ENCODE measurements around the gene PDPR.
"Not testable (repeated sequence)": the region's sequence is repeated elsewhere in the genome, so short reads cannot be mapped to it uniquely, and the experiment has no call there.

Gene PDPR

DNA sequence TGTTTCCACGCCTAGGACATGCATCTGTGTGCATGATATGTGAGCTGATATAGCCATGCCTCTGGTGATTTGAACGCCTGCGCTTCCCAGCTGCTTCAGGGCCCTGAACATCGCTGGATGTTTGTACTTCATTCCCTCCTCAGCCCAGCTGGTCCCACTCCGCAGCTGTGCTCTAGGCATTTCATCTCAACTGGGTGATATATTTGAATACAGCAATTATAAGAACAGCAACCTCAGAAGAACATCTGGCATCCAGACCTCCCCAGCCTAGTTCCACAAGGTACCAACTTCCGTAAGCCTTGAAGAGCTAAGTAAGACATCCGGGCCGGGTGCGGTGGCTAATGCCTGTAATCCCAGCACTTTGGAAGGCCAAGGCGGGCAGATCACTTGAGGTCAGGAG lies 52.6 kb downstream of the PDPR start:
- not testable (repeated sequence) for DNase-seq

DNA sequence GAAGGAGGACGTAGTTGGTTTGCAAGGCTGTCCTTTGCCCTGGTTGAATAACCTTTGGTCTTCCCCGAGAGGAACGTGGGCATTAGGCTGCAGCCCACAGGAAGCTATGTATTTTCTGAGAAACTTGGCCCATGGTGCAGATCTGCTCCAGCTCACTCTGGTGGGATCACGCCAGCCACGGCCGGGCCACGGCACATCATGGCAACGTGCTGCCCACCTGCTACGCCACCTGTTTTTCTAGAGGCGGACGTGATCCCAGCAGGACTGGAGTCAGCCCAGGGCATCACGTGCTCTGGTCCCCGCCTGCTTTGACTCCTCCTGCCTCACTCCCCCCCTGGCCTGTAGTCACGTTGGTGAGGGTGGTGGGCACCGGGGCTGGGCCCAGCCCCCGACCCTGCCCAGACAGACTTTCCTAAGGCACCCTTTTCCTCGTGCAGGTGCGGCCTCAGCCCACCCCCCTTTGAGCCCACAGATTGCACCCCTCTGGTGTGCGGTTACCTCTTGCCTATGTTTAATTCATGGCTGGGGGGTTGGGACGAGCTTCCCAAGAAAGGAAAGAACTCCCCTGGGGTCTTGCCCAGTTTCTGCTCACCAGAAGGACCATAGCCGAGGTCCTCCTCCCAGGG lies 59.2 kb downstream of the PDPR start, which contains the start of gene CLEC18C:
Gene CLEC18C, plus strand, starts transcription at position 576 of the 626 bp plus-strand sequence. CDS start 492 bp downstream, outside the sequence.
- DNase-seq, result peak in 1 of 2 experiments; percentile 56

- DNase-seq, result not testable (repeated sequence)
Observed at GRCh38 chr16:70173916-70174315, 59.8 kb downstream of the PDPR start.

DNA sequence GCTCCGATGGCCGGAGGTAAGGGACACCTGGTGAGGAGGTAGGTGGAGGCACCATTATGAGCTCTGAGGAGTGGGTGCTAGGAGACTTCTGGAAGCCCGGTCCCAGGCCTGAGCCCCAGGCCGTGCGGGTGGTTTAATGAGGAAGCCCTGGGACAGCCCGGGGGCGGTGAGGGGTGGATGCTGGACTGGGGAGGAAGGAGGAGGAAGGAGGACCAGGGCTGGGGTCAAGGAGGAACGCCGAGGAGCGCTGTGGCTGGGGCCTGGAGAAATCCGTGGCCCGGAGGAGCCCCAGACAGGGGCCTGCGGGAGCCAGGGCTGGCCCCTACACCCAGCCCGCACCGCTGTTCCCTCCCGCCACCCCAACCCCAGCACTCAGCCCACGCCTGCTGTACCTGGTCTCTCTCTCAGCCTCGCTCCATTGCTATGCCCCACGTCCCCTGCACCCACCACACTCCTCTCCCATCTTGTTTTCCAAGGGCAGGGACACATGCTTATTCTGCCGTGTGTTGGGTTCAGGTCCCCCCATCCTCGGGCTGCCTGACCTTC lies 60.3 kb downstream of the PDPR start:
- not testable (repeated sequence) for DNase-seq

- not testable (repeated sequence) for DNase-seq
Observed at GRCh38 chr16:70187858-70188607, 73.9 kb downstream of the PDPR start.

DNA sequence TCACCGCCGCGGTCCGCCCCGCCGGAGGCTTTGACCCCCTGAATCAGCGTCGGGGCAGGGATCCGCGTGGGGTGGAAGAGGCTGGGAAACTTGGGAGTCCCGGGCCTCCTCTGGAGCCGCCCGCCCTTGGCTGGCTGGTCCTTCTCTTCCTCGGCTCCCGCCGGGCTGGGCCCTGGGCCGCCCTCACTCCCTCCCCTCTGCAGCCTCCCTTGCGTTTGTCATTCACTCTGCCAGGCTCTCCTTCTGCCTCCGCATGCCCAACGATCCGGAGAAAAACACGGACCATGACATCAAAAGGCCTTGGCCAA lies 74.4 kb downstream of the PDPR start:
- DNase-seq, result not testable (repeated sequence)

GRCh38 chr16:70190574-70190973 lies 76.4 kb downstream of the PDPR start:
- DNase-seq, result not testable (repeated sequence)

DNA sequence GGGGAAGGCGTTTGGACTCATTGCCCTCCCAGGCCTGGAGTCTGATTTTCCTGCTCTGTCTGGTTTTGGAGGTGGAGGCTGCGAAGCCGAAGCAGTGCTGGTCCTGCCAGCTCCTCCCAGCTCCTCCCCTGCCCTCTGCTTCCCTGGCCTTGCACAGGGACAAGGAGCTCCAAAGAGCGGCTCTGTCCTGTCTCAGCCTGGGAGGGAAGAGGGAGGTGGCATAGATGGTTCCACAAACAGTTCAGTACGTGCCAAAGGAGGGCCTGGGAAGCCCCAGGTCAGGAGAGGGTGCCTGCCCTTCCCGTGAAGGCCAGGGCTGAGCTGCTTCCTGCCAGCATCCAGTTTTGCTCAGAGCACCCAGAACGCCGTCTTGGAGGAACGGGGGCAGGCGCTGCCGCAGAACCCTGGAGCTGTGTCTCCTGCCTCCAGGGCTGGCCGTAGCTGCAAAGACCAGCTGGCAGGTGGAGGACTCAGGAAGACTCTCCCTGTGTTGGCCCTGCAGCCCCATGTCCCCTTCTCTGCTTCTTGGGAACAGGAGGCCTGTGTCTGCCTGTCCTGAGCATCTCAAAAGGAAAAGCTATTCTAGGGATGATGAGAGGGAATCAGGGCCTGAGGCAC lies 82.7 kb downstream of the PDPR start:
- not testable (repeated sequence) for DNase-seq

DNA sequence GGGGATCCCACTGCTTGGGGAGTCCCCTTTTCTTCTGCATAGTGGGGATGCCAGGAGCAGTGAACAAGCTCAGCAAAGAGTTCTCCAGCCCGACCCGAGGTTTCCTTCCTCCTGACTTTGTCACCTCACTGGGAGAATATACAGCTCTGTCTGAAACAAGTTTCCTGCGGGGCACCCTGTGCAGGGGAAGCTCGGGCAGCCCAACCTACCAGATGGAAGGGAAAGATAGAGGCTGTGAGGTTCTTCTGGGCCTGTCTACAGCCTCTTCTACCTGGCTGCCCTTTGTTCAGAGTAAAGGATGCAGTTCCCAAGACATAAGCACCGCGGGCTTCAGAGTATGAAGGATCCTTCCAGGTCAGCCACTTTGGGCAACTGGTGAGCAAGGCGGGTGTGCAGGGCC lies 83.5 kb downstream of the PDPR start:
- not testable (repeated sequence) for DNase-seq

DNA sequence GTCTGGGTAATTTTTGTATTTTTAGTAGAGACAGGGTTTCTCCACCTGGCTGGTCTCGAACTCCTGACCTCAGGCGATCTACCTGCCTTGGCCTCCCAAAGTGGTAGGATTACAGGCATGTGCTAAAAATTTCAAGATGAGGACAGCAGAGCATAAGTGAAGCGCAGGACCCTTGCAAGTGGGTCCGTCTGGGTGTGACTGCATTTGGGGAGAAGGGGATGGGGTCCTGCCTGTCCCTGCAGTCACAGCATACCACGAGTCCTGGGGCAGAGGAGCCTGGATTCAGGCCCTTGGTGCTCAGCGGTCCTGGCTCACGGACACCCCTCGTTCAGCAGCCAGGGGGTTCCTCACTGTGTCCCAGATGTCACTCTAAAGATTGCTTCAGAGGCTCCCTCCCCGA lies 84.1 kb downstream of the PDPR start:
- DNase-seq, result not testable (repeated sequence)

GRCh38 chr16:70198666-70199065 lies 84.5 kb downstream of the PDPR start:
- DNase-seq, result not testable (repeated sequence)

DNA sequence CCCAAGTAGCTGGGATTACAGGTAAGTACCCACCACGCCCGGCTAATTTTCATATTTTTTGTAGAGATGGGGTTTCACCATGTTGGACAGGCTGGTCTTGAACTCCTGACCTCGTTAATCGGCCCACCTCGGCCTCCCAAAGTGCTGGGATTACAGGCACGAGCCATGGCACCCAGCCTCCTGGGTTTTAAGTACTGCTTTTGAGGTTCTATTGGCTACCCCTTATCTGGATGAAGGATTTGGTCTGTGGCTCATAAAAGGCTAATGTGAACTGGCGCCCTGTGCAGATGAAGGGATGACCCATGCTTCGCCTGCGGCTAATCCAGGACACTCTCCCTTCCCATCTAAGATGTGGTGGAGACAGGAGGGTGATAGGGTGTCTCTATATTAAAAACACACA lies 85.0 kb downstream of the PDPR start:
- not testable (repeated sequence) for DNase-seq

DNA sequence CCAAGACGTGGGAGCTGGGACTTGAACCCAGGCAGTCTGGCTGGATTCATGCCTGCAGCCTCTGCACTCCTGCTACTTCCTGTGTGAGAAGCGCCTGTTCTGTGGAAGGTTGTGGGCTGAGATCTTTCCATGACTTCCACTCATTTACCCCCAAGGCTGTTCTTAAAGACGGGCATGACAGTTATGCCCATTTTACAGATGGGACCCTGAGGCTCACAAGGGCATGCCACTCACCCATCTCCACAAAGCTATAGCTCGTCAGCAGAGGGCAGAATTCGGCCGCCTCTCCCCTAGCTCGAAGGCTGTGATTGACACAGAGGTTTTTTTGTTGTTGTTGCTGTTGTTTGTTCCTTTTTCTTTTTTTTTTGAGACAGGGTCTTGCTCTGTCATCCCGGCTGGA lies 85.9 kb downstream of the PDPR start:
- DNase-seq, result not testable (repeated sequence)

GRCh38 chr16:70203508-70203907 lies 89.4 kb downstream of the PDPR start:
- DNase-seq, result not testable (repeated sequence)

DNA sequence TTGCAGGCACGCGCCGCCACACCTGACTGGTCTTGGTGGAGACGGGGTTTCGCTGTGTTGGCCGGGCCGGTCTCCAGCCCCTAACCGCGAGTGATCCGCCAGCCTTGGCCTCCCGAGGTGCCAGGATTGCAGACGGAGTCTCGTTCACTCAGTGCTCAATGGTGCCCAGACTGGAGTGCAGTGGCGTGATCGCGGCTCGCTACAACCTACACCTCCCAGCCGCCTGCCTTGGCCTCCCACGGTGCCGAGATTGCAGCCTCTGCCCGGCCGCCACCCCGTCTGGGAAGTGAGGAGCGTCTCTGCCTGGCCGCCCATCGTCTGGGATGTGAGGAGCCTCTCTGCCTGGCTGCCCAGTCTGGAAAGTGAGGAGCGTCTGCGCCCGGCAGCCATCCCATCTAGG lies 89.9 kb downstream of the PDPR start:
- not testable (repeated sequence) for DNase-seq

GRCh38 chr16:70204668-70205405 lies 90.7 kb downstream of the PDPR start:
- not testable (repeated sequence) for DNase-seq

DNA sequence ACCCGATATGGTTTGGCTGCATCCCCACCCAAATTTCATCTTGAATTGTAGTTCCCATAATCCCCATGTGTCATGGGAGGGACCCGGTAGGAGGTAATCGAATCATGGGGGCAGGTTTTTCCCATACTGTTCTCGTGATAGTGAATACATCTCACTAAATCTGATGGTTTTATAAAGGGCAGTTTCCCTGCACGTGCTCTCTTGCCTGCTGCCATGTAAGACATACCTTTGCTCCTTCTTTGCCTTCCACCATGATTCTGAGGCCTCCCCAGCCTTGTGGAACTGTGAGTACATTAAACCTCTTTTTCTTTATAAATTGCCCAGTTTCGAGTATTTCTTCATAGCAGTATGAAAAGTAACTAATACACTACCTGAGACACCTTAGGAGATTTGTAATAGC lies 92.2 kb downstream of the PDPR start:
- not testable (repeated sequence) for DNase-seq
